GM12873 (cell line): Measurements from ENCODE around the gene PRKCE.

ENCODE experiments used
- TF ChIP-seq, protein P1 (sequence below): IDR thresholded peaks from 2 replicates; pipeline ENCODE4 v1.5.1; 2012; ENCODE audit warnings: low read depth, mild to moderate bottlenecking, moderate library complexity, low read length, control low read depth; ENCODE audit not compliant: insufficient read depth; ENCODE audit errors: missing control alignments

The PRKCE gene

DNA sequence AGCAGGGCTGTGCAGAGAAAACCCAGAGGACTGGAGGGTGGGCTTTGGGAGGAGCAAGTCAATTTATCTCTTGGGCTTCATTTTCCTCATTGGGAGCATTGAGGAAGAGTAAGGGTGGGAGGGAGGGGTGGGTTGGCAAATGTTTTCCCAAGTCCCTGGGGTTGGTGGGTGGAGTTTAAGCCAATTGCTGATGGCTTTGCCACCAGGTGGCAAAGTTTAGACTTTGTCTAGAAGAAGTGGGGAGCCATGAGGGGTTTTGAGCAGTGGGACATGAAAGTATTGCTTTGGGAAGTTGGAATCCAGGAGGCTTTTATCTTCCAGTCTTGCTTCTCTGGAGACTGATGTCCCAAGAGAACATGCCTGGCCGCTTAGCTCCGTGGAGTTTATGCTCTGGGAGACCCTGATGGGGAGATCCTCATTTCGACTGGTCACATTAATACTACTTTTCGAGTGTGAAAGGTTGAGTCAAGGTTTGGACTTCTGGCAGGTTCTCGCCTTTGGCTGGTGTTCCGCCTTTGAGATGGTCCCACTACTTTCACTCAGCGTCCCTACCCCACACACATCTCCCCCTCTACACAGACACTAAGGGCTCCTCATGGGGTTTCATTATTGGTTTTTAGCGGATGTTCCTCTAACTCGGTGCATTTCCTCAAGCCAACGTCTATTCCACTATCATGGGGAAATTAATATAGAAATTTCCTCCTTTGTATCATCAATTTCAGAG lies 126.7 kb downstream of the PRKCE start:
- TF ChIP-seq, protein P1, sequence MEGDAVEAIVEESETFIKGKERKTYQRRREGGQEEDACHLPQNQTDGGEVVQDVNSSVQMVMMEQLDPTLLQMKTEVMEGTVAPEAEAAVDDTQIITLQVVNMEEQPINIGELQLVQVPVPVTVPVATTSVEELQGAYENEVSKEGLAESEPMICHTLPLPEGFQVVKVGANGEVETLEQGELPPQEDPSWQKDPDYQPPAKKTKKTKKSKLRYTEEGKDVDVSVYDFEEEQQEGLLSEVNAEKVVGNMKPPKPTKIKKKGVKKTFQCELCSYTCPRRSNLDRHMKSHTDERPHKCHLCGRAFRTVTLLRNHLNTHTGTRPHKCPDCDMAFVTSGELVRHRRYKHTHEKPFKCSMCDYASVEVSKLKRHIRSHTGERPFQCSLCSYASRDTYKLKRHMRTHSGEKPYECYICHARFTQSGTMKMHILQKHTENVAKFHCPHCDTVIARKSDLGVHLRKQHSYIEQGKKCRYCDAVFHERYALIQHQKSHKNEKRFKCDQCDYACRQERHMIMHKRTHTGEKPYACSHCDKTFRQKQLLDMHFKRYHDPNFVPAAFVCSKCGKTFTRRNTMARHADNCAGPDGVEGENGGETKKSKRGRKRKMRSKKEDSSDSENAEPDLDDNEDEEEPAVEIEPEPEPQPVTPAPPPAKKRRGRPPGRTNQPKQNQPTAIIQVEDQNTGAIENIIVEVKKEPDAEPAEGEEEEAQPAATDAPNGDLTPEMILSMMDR: no peak

GRCh38 chr2:45778720-45779171 lies 127.3 kb downstream of the PRKCE start:
- TF ChIP-seq, protein P1: peak; percentile 64

GRCh38 chr2:45780541-45781463 lies 129.3 kb downstream of the PRKCE start:
- TF ChIP-seq, protein P1: no peak

DNA sequence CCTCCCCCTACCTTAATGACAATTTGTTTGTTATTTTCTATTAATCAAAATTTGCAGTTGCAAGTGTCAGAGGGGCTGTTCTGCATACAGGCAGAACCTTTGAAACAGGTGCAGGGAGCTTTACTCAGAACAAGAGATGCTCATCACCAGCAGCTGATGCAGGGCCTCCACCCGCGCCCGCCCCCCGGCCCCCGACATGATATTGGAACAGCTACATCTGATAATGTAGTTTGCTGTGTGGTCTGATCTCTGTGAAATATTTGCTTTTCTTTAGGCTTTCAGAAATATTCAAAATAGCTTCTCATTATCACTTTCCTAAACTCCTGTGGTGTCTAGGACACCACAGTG lies 130.0 kb downstream of the PRKCE start:
- TF ChIP-seq, protein P1: no peak

GRCh38 chr2:45782436-45782835 lies 131.0 kb downstream of the PRKCE start:
- TF ChIP-seq, protein P1: no peak

- TF ChIP-seq, protein P1: no peak
Measured at GRCh38 chr2:45782986-45783385, 131.5 kb downstream of the PRKCE start.

- TF ChIP-seq, protein P1: no peak
Measured at GRCh38 chr2:45786030-45786835, 134.8 kb downstream of the PRKCE start.
